ENCODE results near the gene ARF5.

GRCh38 chr7:127616724-127617123 lies 28.5 kb downstream of the ARF5 start:
- TF ChIP-seq CTCF (conservative IDR thresholded peaks at IDR 0.05; ENCODE audit: low read depth, low read length) (no peak), EZH2 (IDR thresholded peaks at IDR 0.05; ENCODE audit: borderline replicate concordance, low read depth, low read length, poor library complexity, severe bottlenecking) (no peak)

Measured in A673 (cell line).